ENCODE data around the gene MCEMP1. TPM values are rescaled to one million over a fixed set of nuclear protein-coding genes. Genes with fewer than 3 reads are reported as not detected.

The MCEMP1 gene
- total RNA-seq, 1 donor from 2014 or later = 0.60 TPM

GRCh38 chr19:7650148-7650547 lies 26.7 kb upstream of the MCEMP1 start:
- intact Hi-C loops (cut with micrococcal nuclease) = no loop called here
- Histone ChIP-seq H3K36me3 (no peaks in the 10 kb centered on the region), H3K27me3 (ENCODE audit: low read depth) (peaks cover 25% of the 10 kb centered on the region)

GRCh38 chr19:7652061-7652641 lies 24.7 kb upstream of the MCEMP1 start:
- H3K27ac ChIP-seq (replicated peaks) = peak overlapping the region; percentile 33
- no peaks in the 10 kb centered on the region for H3K9me3 ChIP-seq (replicated peaks)
- peak overlapping the region; percentile 54 for H3K4me3 ChIP-seq
- intact Hi-C loops (cut with micrococcal nuclease) = no loop called here
- peak; percentile 83 for DNase-seq
- peak; percentile 99 for TF ChIP-seq CTCF (IDR thresholded peaks at IDR 0.05; ENCODE audit: borderline replicate concordance)
- H3K27me3 ChIP-seq (ENCODE audit: low read depth) = peaks cover 15% of the 10 kb centered on the region
- H3K36me3 ChIP-seq = no peaks in the 10 kb centered on the region
- peaks cover 9% of the 10 kb centered on the region for H3K4me1 ChIP-seq

More at GRCh38 chr19:7650148-7650547, 26.7 kb upstream of the MCEMP1 start:
- H3K9me3 ChIP-seq (replicated peaks) = no peaks in the 10 kb centered on the region
- no peak for TF ChIP-seq CTCF (IDR thresholded peaks at IDR 0.05; ENCODE audit: borderline replicate concordance)
- DNase-seq = no peak
- peaks cover 9% of the 10 kb centered on the region for H3K4me1 ChIP-seq
- no peak overlapping the region for H3K4me3 ChIP-seq
- H3K27ac ChIP-seq (replicated peaks) = no peak overlapping the region

GRCh38 chr19:7654401-7654800 lies 22.5 kb upstream of the MCEMP1 start:
- Histone ChIP-seq H3K4me3 (no peak overlapping the region), H3K27ac (replicated peaks) (no peak overlapping the region), H3K27me3 (ENCODE audit: low read depth) (peaks cover 19% of the 10 kb centered on the region), H3K9me3 (replicated peaks) (no peaks in the 10 kb centered on the region), H3K4me1 (peaks cover 4% of the 10 kb centered on the region), H3K36me3 (no peaks in the 10 kb centered on the region)
- no peak for TF ChIP-seq CTCF (IDR thresholded peaks at IDR 0.05; ENCODE audit: borderline replicate concordance)
- DNase-seq = no peak
- intact Hi-C loops (cut with micrococcal nuclease) = no loop called here

GRCh38 chr19:7655581-7655980 lies 21.3 kb upstream of the MCEMP1 start:
- intact Hi-C loops (cut with micrococcal nuclease) = no loop called here
- Histone ChIP-seq H3K9me3 (replicated peaks) (no peaks in the 10 kb centered on the region), H3K4me1 (peaks cover 4% of the 10 kb centered on the region), H3K27ac (replicated peaks) (no peak overlapping the region), H3K36me3 (no peaks in the 10 kb centered on the region), H3K27me3 (ENCODE audit: low read depth) (peaks cover 29% of the 10 kb centered on the region), H3K4me3 (no peak overlapping the region)
- no peak for TF ChIP-seq CTCF (IDR thresholded peaks at IDR 0.05; ENCODE audit: borderline replicate concordance)
- DNase-seq = no peak

DNA sequence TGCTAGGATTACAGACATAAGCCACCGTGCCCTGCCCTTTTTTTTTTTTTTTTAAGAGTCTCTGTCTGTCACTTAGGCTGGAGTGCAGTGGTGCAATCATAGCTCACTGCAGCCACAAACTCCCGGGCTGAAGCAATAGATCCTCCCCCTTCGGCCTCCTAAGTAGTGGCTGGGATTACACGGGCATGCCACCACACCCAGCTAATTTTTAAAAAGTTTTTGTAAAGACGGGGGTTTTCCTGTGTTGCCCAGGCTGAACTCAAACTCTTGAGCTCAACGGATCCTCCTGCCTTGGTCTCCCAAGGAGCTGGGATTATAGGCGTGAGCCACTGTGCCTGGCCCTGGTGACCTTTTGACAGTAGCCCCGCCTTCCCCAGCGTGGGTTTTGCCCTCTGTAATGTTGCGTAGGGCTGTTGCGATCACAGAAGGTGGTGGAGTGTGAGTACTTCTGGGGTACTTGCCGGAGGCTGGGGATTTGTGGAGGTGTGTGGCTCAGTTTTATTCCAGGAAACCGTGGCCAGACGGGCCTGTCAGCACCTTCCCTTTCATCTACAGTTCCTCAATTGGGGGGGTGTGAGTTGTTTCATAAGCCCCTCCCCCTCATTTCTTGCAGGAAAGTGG lies 19.6 kb upstream of the MCEMP1 start:
- intact Hi-C loops (cut with micrococcal nuclease) = no loop called here
- H3K27ac ChIP-seq (replicated peaks) = no peak overlapping the region

More for the DNA sequence above, 19.6 kb upstream of the MCEMP1 start:
- H3K4me1 ChIP-seq = peaks cover 2% of the 10 kb centered on the region
- H3K27me3 ChIP-seq (ENCODE audit: low read depth) = peaks cover 41% of the 10 kb centered on the region
- no peaks in the 10 kb centered on the region for H3K9me3 ChIP-seq (replicated peaks)
- DNase-seq = no peak
- no peak overlapping the region for H3K4me3 ChIP-seq
- no peak for TF ChIP-seq CTCF (IDR thresholded peaks at IDR 0.05; ENCODE audit: borderline replicate concordance)
- no peaks in the 10 kb centered on the region for H3K36me3 ChIP-seq
